IPS-NIHi11 (cell line): ENCODE data around the gene SRC.

Experiments used
- DNase-seq: peaks from one replicate; pipeline ENCODE4 v3.0.0; 2012; ENCODE audit warnings: mixed read lengths, low spot score

The SRC gene

GRCh38 chr20:37350649-37351574, 5.0 kb downstream of the SRC start:
- DNase-seq = no peak

- DNase-seq = no peak
Measured at GRCh38 chr20:37351689-37352607, 6.0 kb downstream of the SRC start.

- no peak for DNase-seq
Measured at GRCh38 chr20:37352608-37352980, 6.7 kb downstream of the SRC start.

- DNase-seq = no peak
Measured at GRCh38 chr20:37353285-37353849, 7.4 kb downstream of the SRC start.

- no peak for DNase-seq
Measured at GRCh38 chr20:37354210-37355195, 8.6 kb downstream of the SRC start.

- DNase-seq = no peak
Measured at GRCh38 chr20:37355252-37356180, 9.6 kb downstream of the SRC start.

- no peak for DNase-seq
Measured at GRCh38 chr20:37356387-37356786, 10.4 kb downstream of the SRC start.

GRCh38 chr20:37356961-37357371, 11.0 kb downstream of the SRC start:
- no peak for DNase-seq

GRCh38 chr20:37357481-37358365, 11.8 kb downstream of the SRC start:
- DNase-seq = no peak

GRCh38 chr20:37358366-37359150, 12.6 kb downstream of the SRC start:
- DNase-seq = no peak

GRCh38 chr20:37359331-37359730, 13.4 kb downstream of the SRC start:
- no peak for DNase-seq

GRCh38 chr20:37359836-37360235, 13.9 kb downstream of the SRC start:
- DNase-seq = no peak

GRCh38 chr20:37360391-37361115, 14.6 kb downstream of the SRC start:
- DNase-seq = no peak

- no peak for DNase-seq
Measured at GRCh38 chr20:37361336-37361735, 15.4 kb downstream of the SRC start.

GRCh38 chr20:37362231-37362792, 16.4 kb downstream of the SRC start:
- no peak for DNase-seq

GRCh38 chr20:37362821-37363220, 16.9 kb downstream of the SRC start:
- no peak for DNase-seq
